Measurements from ENCODE around the gene RBM19. TPM values are rescaled to one million over a fixed set of nuclear protein-coding genes. Genes with fewer than 3 reads are reported as not detected.
"Not testable (repeated sequence)": the region's sequence is repeated elsewhere in the genome, so short reads cannot be mapped to it uniquely, and the experiment has no call there.

The RBM19 gene
- total RNA-seq, 2 donors from 2014 or later = 46.9 to 77.8 TPM

- Mint-ChIP-seq H3K4me3 (no peak overlapping the region), H3K4me1 (ENCODE audit: low read depth in 2 of 2) (no peaks in the 10 kb centered on the region), H3K27me3 (no peaks in the 10 kb centered on the region), H3K27ac (no peak overlapping the region), H3K9me3 (no peaks in the 10 kb centered on the region), H3K36me3 (no peaks in the 10 kb centered on the region)
- DNase-seq (ENCODE audit: low spot score) (no peak), ATAC-seq (no peak)
These were observed 139.2 kb downstream of the RBM19 start for GRCh38 chr12:113826805-113827538.

GRCh38 chr12:113825705-113826104 lies 140.4 kb downstream of the RBM19 start:
- ATAC-seq (no peak), DNase-seq (ENCODE audit: low spot score) (no peak)
- no peak overlapping the region for H3K4me3 Mint-ChIP-seq
- H3K9me3 Mint-ChIP-seq = no peaks in the 10 kb centered on the region
- no peaks in the 10 kb centered on the region for H3K36me3 Mint-ChIP-seq
- H3K27ac Mint-ChIP-seq = no peak overlapping the region
- H3K27me3 Mint-ChIP-seq = no peaks in the 10 kb centered on the region
- no peaks in the 10 kb centered on the region for H3K4me1 Mint-ChIP-seq (ENCODE audit: low read depth in 2 of 2)

- H3K27me3 Mint-ChIP-seq = no peaks in the 10 kb centered on the region
- H3K4me3 Mint-ChIP-seq = no peak overlapping the region
- no peaks in the 10 kb centered on the region for H3K4me1 Mint-ChIP-seq (ENCODE audit: low read depth in 2 of 2)
- ATAC-seq = no peak
- no peak for DNase-seq (ENCODE audit: low spot score)
- no peak overlapping the region for H3K27ac Mint-ChIP-seq
- H3K9me3 Mint-ChIP-seq = no peaks in the 10 kb centered on the region
- H3K36me3 Mint-ChIP-seq = no peaks in the 10 kb centered on the region
These were observed 142.3 kb downstream of the RBM19 start for GRCh38 chr12:113823816-113824215.

- Mint-ChIP-seq H3K27me3 (no peaks in the 10 kb centered on the region), H3K4me1 (ENCODE audit: low read depth in 2 of 2) (no peaks in the 10 kb centered on the region)
- ATAC-seq = no peak
These were observed 143.1 kb downstream of the RBM19 start for GRCh38 chr12:113823016-113823415.

GRCh38 chr12:113820842-113821241 lies 145.3 kb downstream of the RBM19 start:
- Mint-ChIP-seq H3K4me3 (no peak overlapping the region), H3K36me3 (no peaks in the 10 kb centered on the region), H3K27me3 (no peaks in the 10 kb centered on the region)

More at GRCh38 chr12:113823016-113823415, 143.1 kb downstream of the RBM19 start:
- Mint-ChIP-seq H3K27ac (no peak overlapping the region), H3K4me3 (no peak overlapping the region), H3K36me3 (no peaks in the 10 kb centered on the region), H3K9me3 (no peaks in the 10 kb centered on the region)
- no peak for DNase-seq (ENCODE audit: low spot score)

GRCh38 chr12:113820309-113820708 lies 145.8 kb downstream of the RBM19 start:
- H3K27me3 Mint-ChIP-seq = no peaks in the 10 kb centered on the region
- ATAC-seq (no peak), DNase-seq (ENCODE audit: low spot score) (no peak)
- no peak overlapping the region for H3K27ac Mint-ChIP-seq
- H3K9me3 Mint-ChIP-seq = no peaks in the 10 kb centered on the region
- H3K4me1 Mint-ChIP-seq (ENCODE audit: low read depth in 2 of 2) = no peaks in the 10 kb centered on the region
- H3K4me3 Mint-ChIP-seq = no peak overlapping the region
- no peaks in the 10 kb centered on the region for H3K36me3 Mint-ChIP-seq

More at GRCh38 chr12:113820842-113821241, 145.3 kb downstream of the RBM19 start:
- Mint-ChIP-seq H3K27ac (no peak overlapping the region), H3K4me1 (ENCODE audit: low read depth in 2 of 2) (no peaks in the 10 kb centered on the region), H3K9me3 (no peaks in the 10 kb centered on the region)
- ATAC-seq (no peak), DNase-seq (ENCODE audit: low spot score) (no peak)

- Mint-ChIP-seq H3K36me3 (no peaks in the 10 kb centered on the region), H3K9me3 (no peaks in the 10 kb centered on the region), H3K4me1 (ENCODE audit: low read depth in 2 of 2) (no peaks in the 10 kb centered on the region), H3K27me3 (no peaks in the 10 kb centered on the region), H3K4me3 (no peak overlapping the region), H3K27ac (no peak overlapping the region)
- DNase-seq (ENCODE audit: low spot score) = no peak
- no peak for ATAC-seq
These were observed 146.6 kb downstream of the RBM19 start for GRCh38 chr12:113819495-113819894.

- ATAC-seq (no peak), DNase-seq (ENCODE audit: low spot score) (no peak)
- no peaks in the 10 kb centered on the region for H3K36me3 Mint-ChIP-seq
- no peaks in the 10 kb centered on the region for H3K27me3 Mint-ChIP-seq
- no peak overlapping the region for H3K4me3 Mint-ChIP-seq
- H3K4me1 Mint-ChIP-seq (ENCODE audit: low read depth in 2 of 2) = no peaks in the 10 kb centered on the region
- no peak overlapping the region for H3K27ac Mint-ChIP-seq
- no peaks in the 10 kb centered on the region for H3K9me3 Mint-ChIP-seq
These were observed 147.3 kb downstream of the RBM19 start for GRCh38 chr12:113818833-113819232.

- Mint-ChIP-seq H3K27ac (no peak overlapping the region), H3K9me3 (no peaks in the 10 kb centered on the region), H3K27me3 (no peaks in the 10 kb centered on the region), H3K4me3 (no peak overlapping the region), H3K36me3 (no peaks in the 10 kb centered on the region), H3K4me1 (ENCODE audit: low read depth in 2 of 2) (no peaks in the 10 kb centered on the region)
- no peak for DNase-seq (ENCODE audit: low spot score)
- no peak for ATAC-seq
These were observed 147.8 kb downstream of the RBM19 start for GRCh38 chr12:113818283-113818682.

- ATAC-seq (no peak), DNase-seq (ENCODE audit: low spot score) (no peak)
- Mint-ChIP-seq H3K9me3 (no peaks in the 10 kb centered on the region), H3K4me3 (no peak overlapping the region), H3K27ac (no peak overlapping the region), H3K27me3 (no peaks in the 10 kb centered on the region), H3K4me1 (ENCODE audit: low read depth in 2 of 2) (no peaks in the 10 kb centered on the region), H3K36me3 (no peaks in the 10 kb centered on the region)
These were observed 149.3 kb downstream of the RBM19 start for GRCh38 chr12:113816866-113817265.

GRCh38 chr12:113815031-113815430 lies 151.1 kb downstream of the RBM19 start:
- ATAC-seq = no peak
- no peaks in the 10 kb centered on the region for H3K27me3 Mint-ChIP-seq
- peak overlapping the region in 1 of 2 donors; percentile 27 for H3K27ac Mint-ChIP-seq

GRCh38 chr12:113813229-113813541 lies 152.9 kb downstream of the RBM19 start:
- H3K27me3 Mint-ChIP-seq = no peaks in the 10 kb centered on the region
- no peak for DNase-seq (ENCODE audit: low spot score)
- no peak overlapping the region for H3K27ac Mint-ChIP-seq
- no peaks in the 10 kb centered on the region for H3K36me3 Mint-ChIP-seq
- H3K4me1 Mint-ChIP-seq (ENCODE audit: low read depth in 2 of 2) = no peaks in the 10 kb centered on the region
- no peak for ATAC-seq
- H3K4me3 Mint-ChIP-seq = no peak overlapping the region
- H3K9me3 Mint-ChIP-seq = no peaks in the 10 kb centered on the region

More at GRCh38 chr12:113815031-113815430, 151.1 kb downstream of the RBM19 start:
- H3K4me3 Mint-ChIP-seq = no peak overlapping the region
- H3K9me3 Mint-ChIP-seq = no peaks in the 10 kb centered on the region
- H3K36me3 Mint-ChIP-seq = no peaks in the 10 kb centered on the region
- no peak for DNase-seq (ENCODE audit: low spot score)
- no peaks in the 10 kb centered on the region for H3K4me1 Mint-ChIP-seq (ENCODE audit: low read depth in 2 of 2)

- H3K9me3 Mint-ChIP-seq = no peaks in the 10 kb centered on the region
- H3K27ac Mint-ChIP-seq = no peak overlapping the region
- ATAC-seq = no peak
- no peaks in the 10 kb centered on the region for H3K4me1 Mint-ChIP-seq (ENCODE audit: low read depth in 2 of 2)
- no peaks in the 10 kb centered on the region for H3K27me3 Mint-ChIP-seq
- no peak overlapping the region for H3K4me3 Mint-ChIP-seq
- DNase-seq (ENCODE audit: low spot score) = no peak
- H3K36me3 Mint-ChIP-seq = no peaks in the 10 kb centered on the region
These were observed 153.5 kb downstream of the RBM19 start for GRCh38 chr12:113812411-113813228.

GRCh38 chr12:113809462-113810220 lies 156.5 kb downstream of the RBM19 start:
- not testable (repeated sequence) for H3K9me3 Mint-ChIP-seq; DNase-seq (ENCODE audit: low spot score); H3K27ac Mint-ChIP-seq; H3K4me3 Mint-ChIP-seq; H3K4me1 Mint-ChIP-seq (ENCODE audit: low read depth in 2 of 2); ATAC-seq; H3K36me3 Mint-ChIP-seq; H3K27me3 Mint-ChIP-seq
